GM12873 (cell line): ENCODE measurements around the gene GPR156.

Experiments
- CTCF ChIP-seq: IDR thresholded peaks from 2 replicates; pipeline ENCODE4 v1.5.1; 2012; ENCODE audit warnings: low read depth, mild to moderate bottlenecking, moderate library complexity, low read length, control low read depth; ENCODE audit not compliant: insufficient read depth; ENCODE audit errors: missing control alignments

Gene GPR156

GRCh38 chr3:120140098-120140742 is 144.8 kb downstream of the GPR156 start:
- TF ChIP-seq CTCF = no peak

GRCh38 chr3:120139140-120139539 is 145.9 kb downstream of the GPR156 start:
- no peak for TF ChIP-seq CTCF

GRCh38 chr3:120137548-120137947 is 147.5 kb downstream of the GPR156 start:
- no peak for TF ChIP-seq CTCF

- TF ChIP-seq CTCF = no peak
Observed at GRCh38 chr3:120130656-120131055, 154.4 kb downstream of the GPR156 start.

- TF ChIP-seq CTCF = no peak
Observed at GRCh38 chr3:120129718-120130513, 155.1 kb downstream of the GPR156 start.

- TF ChIP-seq CTCF = no peak
Observed at GRCh38 chr3:120129051-120129450, 156.0 kb downstream of the GPR156 start.

- no peak for TF ChIP-seq CTCF
Observed at GRCh38 chr3:120125992-120126391, 159.0 kb downstream of the GPR156 start.
